GM13977 (cell line): ENCODE measurements around the gene CAMSAP2.
A peak's percentile ranks its signal among the peaks of the same experiment; 100 is the strongest.
"Not testable (repeated sequence)": the region's sequence is repeated elsewhere in the genome, so short reads cannot be mapped to it uniquely, and the experiment has no call there.

Experiments
- DNase-seq: peaks from one replicate; pipeline ENCODE4 v3.0.0; 2012; ENCODE audit warnings: low spot score
- CTCF ChIP-seq: IDR thresholded peaks from 2 replicates; pipeline ENCODE4 v1.5.1; 2012; ENCODE audit warnings: mild to moderate bottlenecking, control low read depth; ENCODE audit not compliant: insufficient read depth; ENCODE audit errors: extremely low read depth, missing control alignments
- in situ Hi-C: fragments of 300-500 bp; cut with MboI; formaldehyde crosslinking; loops from one replicate; pipeline ENCODE4 v1.12.0; 2022; ENCODE audit warnings: low sequenced_read_pairs, low pct_unique_long_range_greater_than_20kb, mixed read lengths, inconsistent platforms; ENCODE audit not compliant: unreplicated experiment

The CAMSAP2 gene

GRCh38 chr1:200802865-200803512, 64.3 kb downstream of the CAMSAP2 start:
- DNase-seq: peak; percentile 59
- in situ Hi-C loops: loop anchor here (10.0 kb wide), 1 partner anchor 178 kb away; the partner anchor contains the start of gene KIF14
- peak; percentile 94 for TF ChIP-seq CTCF

- TF ChIP-seq CTCF: no peak
- no peak for DNase-seq
These were observed 67.0 kb downstream of the CAMSAP2 start for GRCh38 chr1:200805719-200806118.

DNA sequence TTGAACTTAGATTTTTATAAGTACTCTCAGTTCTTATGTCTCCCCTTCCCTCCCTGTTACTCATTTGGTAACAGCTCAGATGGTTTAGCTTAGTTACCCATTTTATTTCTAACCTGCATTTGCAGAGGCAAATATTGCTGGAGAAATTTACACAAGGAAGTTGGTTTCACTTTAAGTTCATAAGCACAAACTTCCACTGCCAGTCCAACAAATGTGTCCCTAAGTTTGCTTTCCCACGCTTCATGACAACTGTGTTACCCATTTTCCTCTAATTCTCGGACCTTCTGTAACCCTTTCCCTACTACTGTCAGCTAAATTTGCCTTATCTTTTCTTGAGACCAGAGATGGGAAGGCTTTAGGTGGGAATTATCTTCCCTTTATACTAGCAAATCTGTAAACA, 70.2 kb downstream of the CAMSAP2 start:
- no peak for DNase-seq
- in situ Hi-C loops: loop anchor here (10.0 kb wide), 1 partner anchor 184 kb away; the partner anchor contains the start of gene KIF14
- no peak for TF ChIP-seq CTCF

More at GRCh38 chr1:200805719-200806118, 67.0 kb downstream of the CAMSAP2 start:
- in situ Hi-C loops: loop anchor here (10.0 kb wide), 1 partner anchor 181 kb away; the partner anchor contains the start of gene KIF14

DNA sequence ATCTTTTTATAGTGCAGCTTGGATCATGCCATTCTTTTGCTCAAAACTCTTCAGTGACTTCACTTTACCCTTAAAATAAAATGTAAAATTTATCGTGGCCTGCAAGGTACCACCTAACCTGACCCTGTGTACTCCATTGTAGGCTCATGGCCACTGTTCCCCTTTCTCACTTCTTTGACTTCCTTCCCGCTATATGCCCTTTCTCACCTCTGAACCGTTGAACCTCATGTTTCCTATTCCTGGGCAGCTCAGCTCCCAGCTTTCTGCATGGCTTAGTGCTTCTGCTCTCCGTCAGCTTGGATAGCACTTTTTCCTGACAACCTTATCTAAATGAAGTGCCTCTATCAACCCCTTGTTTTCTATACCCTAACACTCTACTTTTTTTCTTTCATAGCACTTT, 73.0 kb downstream of the CAMSAP2 start:
- in situ Hi-C loops: no loop called here
- no peak for DNase-seq

GRCh38 chr1:200816624-200817224, 78.0 kb downstream of the CAMSAP2 start:
- in situ Hi-C loops, DNase-seq: not testable (repeated sequence)

More for the DNA sequence above, 73.0 kb downstream of the CAMSAP2 start:
- no peak for TF ChIP-seq CTCF

DNA sequence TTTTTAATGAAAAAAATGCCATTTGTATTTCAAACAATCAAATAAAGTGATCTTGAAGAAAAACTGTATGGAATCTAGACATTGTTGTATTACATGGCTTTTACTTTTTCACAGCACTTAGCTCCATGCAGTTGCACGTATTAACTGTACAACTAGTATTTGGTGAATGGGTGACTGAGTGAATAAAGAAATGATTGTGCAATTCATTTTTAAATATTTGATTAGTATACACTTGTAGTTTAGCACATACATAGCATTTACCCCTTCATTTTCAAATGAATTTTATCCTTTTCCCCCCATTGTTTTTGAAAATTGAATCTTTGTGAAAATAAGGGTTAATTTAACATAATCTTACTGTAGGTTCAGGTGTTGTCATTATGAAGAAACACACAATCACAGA, 79.6 kb downstream of the CAMSAP2 start:
- no peak for DNase-seq
- in situ Hi-C loops: no loop called here
- TF ChIP-seq CTCF: no peak

DNA sequence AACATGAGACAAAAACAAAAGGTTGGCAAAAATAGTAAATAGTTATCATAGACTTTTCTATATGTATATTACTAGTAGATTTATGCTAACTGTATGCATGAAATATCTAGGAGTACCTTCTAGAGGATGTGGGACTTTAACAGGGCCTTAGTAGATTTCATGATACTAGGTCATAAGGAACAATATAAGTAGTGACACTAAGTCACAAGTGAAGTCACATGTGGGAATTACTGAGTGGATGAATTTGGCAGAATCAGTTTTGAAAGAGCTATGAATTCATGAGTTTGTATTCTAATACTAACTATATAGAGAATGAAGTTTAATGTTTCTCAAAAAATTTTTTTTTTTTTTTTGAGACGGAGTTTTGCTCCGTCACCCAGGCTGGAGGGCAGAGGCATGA, 81.0 kb downstream of the CAMSAP2 start:
- DNase-seq: no peak
- in situ Hi-C loops: no loop called here
- TF ChIP-seq CTCF: no peak
